Liver (tissue), 9 donors: Measurements from ENCODE around the gene FPR1. TPM values are rescaled to one million over a fixed set of nuclear protein-coding genes. Genes with fewer than 3 reads are reported as not detected.

Experiments
- DNase-seq: peaks from one replicate; pipeline ENCODE4 v3.0.0-alpha.2; 2017; ENCODE audit warnings: low spot score
- H3K27ac ChIP-seq, 2 donors: one replicate each; pipeline ENCODE4 v1.7.0; 2013; ENCODE audit warnings: inconsistent platforms in 2 of 2, low read length in 2 of 2, control low read depth in 1 of 2, low read depth in 1 of 2, mild to moderate bottlenecking in 1 of 2
- H3K27me3 ChIP-seq, 4 donors: one replicate each; pipeline versions ENCODE4 v1.6.1 to v1.7.0; 2013; ENCODE audit warnings: low read length in 3 of 4, inconsistent platforms in 1 of 4, mild to moderate bottlenecking in 1 of 4, moderate library complexity in 1 of 4; ENCODE audit not compliant: control insufficient read depth in 4 of 4, insufficient read depth in 4 of 4
- H3K36me3 ChIP-seq, 4 donors: one replicate each; pipeline versions ENCODE4 v1.6.1 to v1.7.0; 2013; ENCODE audit warnings: low read length in 3 of 4, mild to moderate bottlenecking in 3 of 4, low read depth in 1 of 4, moderate library complexity in 1 of 4; ENCODE audit not compliant: control insufficient read depth in 4 of 4, insufficient read depth in 3 of 4
- H3K4me1 ChIP-seq, 4 donors: one replicate each; pipeline versions ENCODE4 v1.6.1 to v1.7.0; 2013; ENCODE audit warnings: low read length in 3 of 4, mild to moderate bottlenecking in 3 of 4, moderate library complexity in 1 of 4; ENCODE audit not compliant: control insufficient read depth in 4 of 4, insufficient read depth in 4 of 4
- H3K4me3 ChIP-seq, 3 donors: one replicate each; pipeline versions ENCODE4 v1.6.1 to v1.7.0; 2013; ENCODE audit warnings: low read length in 3 of 3, control low read depth in 1 of 3, low read depth in 1 of 3, mild to moderate bottlenecking in 1 of 3
- H3K9ac ChIP-seq, 2 donors: one replicate each; pipeline ENCODE4 v1.7.0; 2013; ENCODE audit warnings: low read length in 2 of 2, mild to moderate bottlenecking in 2 of 2, moderate library complexity in 2 of 2, control low read depth in 1 of 2, low read depth in 1 of 2
- H3K9me3 ChIP-seq, 4 donors: one replicate each; pipeline versions ENCODE4 v1.6.1 to v1.7.0; 2013; ENCODE audit warnings: low read length in 3 of 4; ENCODE audit not compliant: control insufficient read depth in 4 of 4
- EGR1 ChIP-seq, 2 donors: IDR thresholded peaks; 2 replicates each; pipeline ENCODE4 v1.6.1; 2016 to 2018; ENCODE audit warnings: antibody characterized with exemption in 2 of 2, low read depth in 2 of 2
- FOXA1 ChIP-seq: IDR thresholded peaks from 2 replicates; pipeline ENCODE4 v1.6.1; 2016; ENCODE audit warnings: antibody characterized with exemption
- GABPA ChIP-seq, 2 donors: IDR thresholded peaks in 1 of 2; conservative IDR thresholded peaks in 1 of 2; 2 replicates each; pipeline ENCODE4 v1.6.1; 2016; ENCODE audit warnings: antibody characterized with exemption in 2 of 2, mild to moderate bottlenecking in 1 of 2, moderate library complexity in 1 of 2
- JUND ChIP-seq, 2 donors: IDR thresholded peaks; 2 replicates each; pipeline ENCODE4 v1.6.1; 2016; ENCODE audit warnings: antibody characterized with exemption in 2 of 2
- RAD21 ChIP-seq, 2 donors: IDR thresholded peaks; 2 replicates each; pipeline ENCODE4 v1.6.1; 2016; ENCODE audit warnings: antibody characterized with exemption in 2 of 2, mild to moderate bottlenecking in 2 of 2
- RXRA ChIP-seq, 2 donors: IDR thresholded peaks; 2 replicates each; pipeline ENCODE4 v1.6.1; 2017 to 2018; ENCODE audit warnings: antibody characterized with exemption in 2 of 2, mild to moderate bottlenecking in 1 of 2
- SP1 ChIP-seq: IDR thresholded peaks from 2 replicates; pipeline ENCODE4 v1.6.1; 2018; ENCODE audit warnings: antibody characterized with exemption, mild to moderate bottlenecking
- YY1 ChIP-seq: IDR thresholded peaks from 2 replicates; pipeline ENCODE4 v1.6.1; 2016; ENCODE audit warnings: antibody characterized with exemption, mild to moderate bottlenecking
- WGBS: extraction: QIAGEN DNeasy Blood & Tissue Kit; methylation state at CpG from one replicate; pipeline ENCODE4 v1.1.7; 2013; 5-methylcytosine and 5-hydroxymethylcytosine counted together
- polyA plus RNA-seq, 2 donors: library from polyadenylated mRNA; stranded (reverse) in 1 of 2; unstranded in 1 of 2; fragments of 200-250 nt in 1 of 2; fragments of >200 nt in 1 of 2; fragmentation: Nextera tagmentation in 1 of 2; extraction: Ambion mirVana in 1 of 2; gene quantifications; one replicate each; pipeline versions ENCODE4 v1.2.1 to v1.2.3, GENCODE V29; 2013 to 2015
- total RNA-seq, 2 donors: library from RNA; depleted of rRNA; stranded (reverse); fragments of >200 nt; gene quantifications; one replicate each; pipeline ENCODE4 v1.2.3, GENCODE V29; 2014
- TF ChIP-seq, protein P1 (sequence below): fragments of 150-350 bp; IDR thresholded peaks from 2 replicates; pipeline ENCODE4 v1.5.1; 2017; ENCODE audit warnings: improper control_type of control experiment, low read depth, low read length; ENCODE audit not compliant: missing input control
- TF ChIP-seq, protein P2 (sequence below): IDR thresholded peaks from 2 replicates; pipeline ENCODE4 v1.6.1; 2016; ENCODE audit warnings: antibody characterized with exemption, mild to moderate bottlenecking
- TF ChIP-seq, protein P3 (sequence below): IDR thresholded peaks from 2 replicates; pipeline ENCODE4 v1.6.1; 2016; ENCODE audit warnings: antibody characterized with exemption
- donor health status: healthy.
- donor health status: healthy.
- donor health status: healthy.
- donor health status: healthy.
- donor health status: healthy.

The FPR1 gene
- total and polyA plus RNA-seq, 4 donors = 2.7 to 17.0 (median 8.1) TPM

DNA sequence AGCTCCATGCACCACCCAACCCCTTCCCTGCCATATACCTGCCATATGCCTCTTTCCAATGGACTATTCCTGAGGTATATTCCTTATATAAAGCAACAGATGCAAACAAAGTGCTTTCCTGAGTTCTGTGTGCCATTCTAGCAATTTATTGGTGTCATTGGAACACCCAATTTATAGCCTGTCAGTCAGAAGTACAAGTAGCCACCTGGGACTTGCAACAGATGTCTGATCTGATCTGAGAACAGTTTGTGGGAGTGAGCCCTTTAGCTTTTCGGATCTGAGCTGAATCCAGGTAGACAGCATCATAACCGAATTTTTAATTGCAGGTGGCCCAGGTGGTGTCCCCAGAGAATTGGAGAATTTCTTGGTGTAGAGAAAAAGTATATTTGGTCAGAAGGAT lies 42.3 kb upstream of the FPR1 start:
- TF ChIP-seq FOXA1 (no peak), YY1 (no peak), SP1 (no peak), GABPA (IDR thresholded peaks at IDR 0.05 in 1 of 2, conservative IDR thresholded peaks at IDR 0.05 in 1 of 2) (no peak), EGR1 (IDR thresholded peaks at IDR 0.05; ENCODE audit: low read depth in 2 of 2) (no peak), RAD21 (IDR thresholded peaks at IDR 0.05) (no peak)
- TF ChIP-seq, protein P1, sequence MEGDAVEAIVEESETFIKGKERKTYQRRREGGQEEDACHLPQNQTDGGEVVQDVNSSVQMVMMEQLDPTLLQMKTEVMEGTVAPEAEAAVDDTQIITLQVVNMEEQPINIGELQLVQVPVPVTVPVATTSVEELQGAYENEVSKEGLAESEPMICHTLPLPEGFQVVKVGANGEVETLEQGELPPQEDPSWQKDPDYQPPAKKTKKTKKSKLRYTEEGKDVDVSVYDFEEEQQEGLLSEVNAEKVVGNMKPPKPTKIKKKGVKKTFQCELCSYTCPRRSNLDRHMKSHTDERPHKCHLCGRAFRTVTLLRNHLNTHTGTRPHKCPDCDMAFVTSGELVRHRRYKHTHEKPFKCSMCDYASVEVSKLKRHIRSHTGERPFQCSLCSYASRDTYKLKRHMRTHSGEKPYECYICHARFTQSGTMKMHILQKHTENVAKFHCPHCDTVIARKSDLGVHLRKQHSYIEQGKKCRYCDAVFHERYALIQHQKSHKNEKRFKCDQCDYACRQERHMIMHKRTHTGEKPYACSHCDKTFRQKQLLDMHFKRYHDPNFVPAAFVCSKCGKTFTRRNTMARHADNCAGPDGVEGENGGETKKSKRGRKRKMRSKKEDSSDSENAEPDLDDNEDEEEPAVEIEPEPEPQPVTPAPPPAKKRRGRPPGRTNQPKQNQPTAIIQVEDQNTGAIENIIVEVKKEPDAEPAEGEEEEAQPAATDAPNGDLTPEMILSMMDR = no peak
- Histone ChIP-seq H3K9me3 (peaks cover 0 to 8% (median 6%) of the 10 kb centered on the region in 4 donors), H3K4me3 (no peak overlapping the region), H3K4me1 (no peaks in the 10 kb centered on the region), H3K9ac (no peak overlapping the region), H3K27ac (no peak overlapping the region), H3K36me3 (no peaks in the 10 kb centered on the region), H3K27me3 (no peaks in the 10 kb centered on the region)
- no peak for DNase-seq
- 70% methylated on average over 2 of the region's 2 CpGs for WGBS

DNA sequence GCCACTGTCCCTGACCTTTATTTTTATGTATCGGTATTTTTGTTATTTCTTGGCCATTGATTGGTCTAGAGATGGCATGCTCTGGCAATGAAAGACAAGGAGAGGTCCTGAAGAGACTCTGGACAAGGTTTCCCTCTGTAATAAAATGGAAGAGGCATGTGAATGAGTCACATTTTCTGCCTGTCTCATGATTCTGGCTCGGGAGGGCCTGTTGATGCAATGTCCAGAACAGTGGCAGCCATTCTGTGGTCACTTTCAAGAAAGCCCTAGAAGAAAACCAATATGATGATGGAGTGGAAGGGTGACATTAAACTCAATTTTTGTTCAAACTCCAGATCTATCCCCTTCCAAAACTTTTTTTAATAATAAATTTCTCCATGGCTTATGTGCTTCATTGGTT lies 41.3 kb upstream of the FPR1 start:
- H3K4me3 ChIP-seq = no peak overlapping the region
- H3K27ac ChIP-seq = no peak overlapping the region
- H3K27me3 ChIP-seq = no peaks in the 10 kb centered on the region
- H3K9ac ChIP-seq = no peak overlapping the region
- H3K9me3 ChIP-seq = peaks cover 0 to 8% (median 5%) of the 10 kb centered on the region in 4 donors
- WGBS = 63% methylated on average over 2 of the region's 2 CpGs
- no peaks in the 10 kb centered on the region for H3K4me1 ChIP-seq
- DNase-seq = no peak
- TF ChIP-seq, protein P2, sequence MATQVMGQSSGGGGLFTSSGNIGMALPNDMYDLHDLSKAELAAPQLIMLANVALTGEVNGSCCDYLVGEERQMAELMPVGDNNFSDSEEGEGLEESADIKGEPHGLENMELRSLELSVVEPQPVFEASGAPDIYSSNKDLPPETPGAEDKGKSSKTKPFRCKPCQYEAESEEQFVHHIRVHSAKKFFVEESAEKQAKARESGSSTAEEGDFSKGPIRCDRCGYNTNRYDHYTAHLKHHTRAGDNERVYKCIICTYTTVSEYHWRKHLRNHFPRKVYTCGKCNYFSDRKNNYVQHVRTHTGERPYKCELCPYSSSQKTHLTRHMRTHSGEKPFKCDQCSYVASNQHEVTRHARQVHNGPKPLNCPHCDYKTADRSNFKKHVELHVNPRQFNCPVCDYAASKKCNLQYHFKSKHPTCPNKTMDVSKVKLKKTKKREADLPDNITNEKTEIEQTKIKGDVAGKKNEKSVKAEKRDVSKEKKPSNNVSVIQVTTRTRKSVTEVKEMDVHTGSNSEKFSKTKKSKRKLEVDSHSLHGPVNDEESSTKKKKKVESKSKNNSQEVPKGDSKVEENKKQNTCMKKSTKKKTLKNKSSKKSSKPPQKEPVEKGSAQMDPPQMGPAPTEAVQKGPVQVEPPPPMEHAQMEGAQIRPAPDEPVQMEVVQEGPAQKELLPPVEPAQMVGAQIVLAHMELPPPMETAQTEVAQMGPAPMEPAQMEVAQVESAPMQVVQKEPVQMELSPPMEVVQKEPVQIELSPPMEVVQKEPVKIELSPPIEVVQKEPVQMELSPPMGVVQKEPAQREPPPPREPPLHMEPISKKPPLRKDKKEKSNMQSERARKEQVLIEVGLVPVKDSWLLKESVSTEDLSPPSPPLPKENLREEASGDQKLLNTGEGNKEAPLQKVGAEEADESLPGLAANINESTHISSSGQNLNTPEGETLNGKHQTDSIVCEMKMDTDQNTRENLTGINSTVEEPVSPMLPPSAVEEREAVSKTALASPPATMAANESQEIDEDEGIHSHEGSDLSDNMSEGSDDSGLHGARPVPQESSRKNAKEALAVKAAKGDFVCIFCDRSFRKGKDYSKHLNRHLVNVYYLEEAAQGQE = no peak
- TF ChIP-seq RXRA (IDR thresholded peaks at IDR 0.05) (no peak), SP1 (no peak), JUND (IDR thresholded peaks at IDR 0.05) (no peak), RAD21 (IDR thresholded peaks at IDR 0.05) (no peak), GABPA (IDR thresholded peaks at IDR 0.05 in 1 of 2, conservative IDR thresholded peaks at IDR 0.05 in 1 of 2) (no peak), FOXA1 (no peak)
- TF ChIP-seq, protein P3, sequence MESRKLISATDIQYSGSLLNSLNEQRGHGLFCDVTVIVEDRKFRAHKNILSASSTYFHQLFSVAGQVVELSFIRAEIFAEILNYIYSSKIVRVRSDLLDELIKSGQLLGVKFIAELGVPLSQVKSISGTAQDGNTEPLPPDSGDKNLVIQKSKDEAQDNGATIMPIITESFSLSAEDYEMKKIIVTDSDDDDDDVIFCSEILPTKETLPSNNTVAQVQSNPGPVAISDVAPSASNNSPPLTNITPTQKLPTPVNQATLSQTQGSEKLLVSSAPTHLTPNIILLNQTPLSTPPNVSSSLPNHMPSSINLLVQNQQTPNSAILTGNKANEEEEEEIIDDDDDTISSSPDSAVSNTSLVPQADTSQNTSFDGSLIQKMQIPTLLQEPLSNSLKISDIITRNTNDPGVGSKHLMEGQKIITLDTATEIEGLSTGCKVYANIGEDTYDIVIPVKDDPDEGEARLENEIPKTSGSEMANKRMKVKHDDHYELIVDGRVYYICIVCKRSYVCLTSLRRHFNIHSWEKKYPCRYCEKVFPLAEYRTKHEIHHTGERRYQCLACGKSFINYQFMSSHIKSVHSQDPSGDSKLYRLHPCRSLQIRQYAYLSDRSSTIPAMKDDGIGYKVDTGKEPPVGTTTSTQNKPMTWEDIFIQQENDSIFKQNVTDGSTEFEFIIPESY = no peak
- H3K36me3 ChIP-seq = no peaks in the 10 kb centered on the region
